ENCODE measurements around the gene VAV2. TPM values are rescaled to one million over a fixed set of nuclear protein-coding genes. Genes with fewer than 3 reads are reported as not detected.

VAV2 gene
- total RNA-seq, 2 experiments from 2014 or later: 11.0 to 27.8 TPM

GRCh38 chr9:133759946-133760345 is 232.2 kb downstream of the VAV2 start:
- BruUV-seq (replicated peaks): no TSS peak

GRCh38 chr9:133759146-133759900 is 232.8 kb downstream of the VAV2 start:
- no peaks in the 10 kb centered on the region for H3K4me1 ChIP-seq (ENCODE audit: insufficient read depth, low read length, poor library complexity, severe bottlenecking)
- no TSS peak for BruUV-seq (replicated peaks)
- H3K9me2 ChIP-seq (ENCODE audit: insufficient read depth, low read length): no peaks in the 10 kb centered on the region
- no peak overlapping the region for H3K4me2 ChIP-seq (ENCODE audit: low read length)
- H4K20me1 ChIP-seq (ENCODE audit: insufficient read depth, low read length): no peaks in the 10 kb centered on the region
- no peaks in the 10 kb centered on the region for H3K36me3 ChIP-seq (ENCODE audit: insufficient read depth, low read length)
- POLR2A ChIA-PET: no interaction called here
- no peak overlapping the region for H3K4me3 ChIP-seq (ENCODE audit: low read depth, low read length, poor library complexity, severe bottlenecking)
- intact Hi-C loops (cut with micrococcal nuclease; ENCODE audit: unreplicated experiment): no loop called here
- H3K27ac ChIP-seq (ENCODE audit: low read depth, low read length, poor library complexity, severe bottlenecking): no peak overlapping the region
- no peak overlapping the region for H2AFZ ChIP-seq (ENCODE audit: low read length)
- no peaks in the 10 kb centered on the region for H3K9me3 ChIP-seq (ENCODE audit: low read length)
- no peaks in the 10 kb centered on the region for H3K79me2 ChIP-seq (ENCODE audit: insufficient read depth, low read depth, low read length)
- CTCF ChIA-PET (ENCODE audit: unreplicated experiment): no interaction called here
- no peak for TF ChIP-seq CTCF (conservative IDR thresholded peaks at IDR 0.05; ENCODE audit: low read length)
- TF ChIP-seq EZH2phosphoT487 (IDR thresholded peaks at IDR 0.05; ENCODE audit: borderline replicate concordance, low read depth, low read length): no peak
- no peak for DNase-seq (ENCODE audit: low spot score)

More at GRCh38 chr9:133759946-133760345, 232.2 kb downstream of the VAV2 start:
- ChIA-PET POLR2A (no interaction called here), CTCF (ENCODE audit: unreplicated experiment) (no interaction called here)
- Histone ChIP-seq H3K27ac (ENCODE audit: low read depth, low read length, poor library complexity, severe bottlenecking) (no peak overlapping the region), H3K4me2 (ENCODE audit: low read length) (no peak overlapping the region), H2AFZ (ENCODE audit: low read length) (no peak overlapping the region), H3K9me2 (ENCODE audit: insufficient read depth, low read length) (no peaks in the 10 kb centered on the region), H3K4me3 (ENCODE audit: low read depth, low read length, poor library complexity, severe bottlenecking) (no peak overlapping the region), H3K36me3 (ENCODE audit: insufficient read depth, low read length) (peaks cover 3% of the 10 kb centered on the region; the same call in 1 of the 2 replicates), H3K9me3 (ENCODE audit: low read length) (no peaks in the 10 kb centered on the region), H4K20me1 (ENCODE audit: insufficient read depth, low read length) (no peaks in the 10 kb centered on the region), H3K79me2 (ENCODE audit: insufficient read depth, low read depth, low read length) (no peaks in the 10 kb centered on the region), H3K4me1 (ENCODE audit: insufficient read depth, low read length, poor library complexity, severe bottlenecking) (no peaks in the 10 kb centered on the region)
- no peak for TF ChIP-seq CTCF (conservative IDR thresholded peaks at IDR 0.05; ENCODE audit: low read length)
- no peak for TF ChIP-seq EZH2phosphoT487 (IDR thresholded peaks at IDR 0.05; ENCODE audit: borderline replicate concordance, low read depth, low read length)
- intact Hi-C loops (cut with micrococcal nuclease; ENCODE audit: unreplicated experiment): no loop called here
- no peak for DNase-seq (ENCODE audit: low spot score)

- intact Hi-C loops (cut with micrococcal nuclease; ENCODE audit: unreplicated experiment): no loop called here
- no peaks in the 10 kb centered on the region for H3K9me3 ChIP-seq (ENCODE audit: low read length)
- ChIA-PET CTCF (ENCODE audit: unreplicated experiment) (no interaction called here), POLR2A (interaction anchor here (0.6 kb wide), 1 partner anchor 29 kb away, joined by 3 read pairs; no protein-coding TSS in a partner anchor)
- no peaks in the 10 kb centered on the region for H3K4me1 ChIP-seq (ENCODE audit: insufficient read depth, low read length, poor library complexity, severe bottlenecking)
- TF ChIP-seq EZH2phosphoT487 (IDR thresholded peaks at IDR 0.05; ENCODE audit: borderline replicate concordance, low read depth, low read length) (no peak), CTCF (conservative IDR thresholded peaks at IDR 0.05; ENCODE audit: low read length) (no peak)
- no peaks in the 10 kb centered on the region for H3K36me3 ChIP-seq (ENCODE audit: insufficient read depth, low read length)
- no peaks in the 10 kb centered on the region for H4K20me1 ChIP-seq (ENCODE audit: insufficient read depth, low read length)
- H2AFZ ChIP-seq (ENCODE audit: low read length): no peak overlapping the region
- DNase-seq (ENCODE audit: low spot score): no peak
- no peak overlapping the region for H3K4me3 ChIP-seq (ENCODE audit: low read depth, low read length, poor library complexity, severe bottlenecking)
- no TSS peak for BruUV-seq (replicated peaks)
- H3K9me2 ChIP-seq (ENCODE audit: insufficient read depth, low read length): no peaks in the 10 kb centered on the region
- H3K79me2 ChIP-seq (ENCODE audit: insufficient read depth, low read depth, low read length): no peaks in the 10 kb centered on the region
- H3K27ac ChIP-seq (ENCODE audit: low read depth, low read length, poor library complexity, severe bottlenecking): no peak overlapping the region
- no peak overlapping the region for H3K4me2 ChIP-seq (ENCODE audit: low read length)
These were observed 233.9 kb downstream of the VAV2 start for GRCh38 chr9:133758228-133758627.
